Spleen (tissue), 11 donors: Measurements from ENCODE around the gene LY86. TPM values are rescaled to one million over a fixed set of nuclear protein-coding genes. Genes with fewer than 3 reads are reported as not detected.

Source experiments
- DNase-seq: peaks from one replicate; pipeline ENCODE4 v3.0.0-alpha.2; 2020
- H3K27ac ChIP-seq, 8 donors: fragments of 200-600 bp; sonication (generic) in 7 of 8; 1 replicate in 4 of 8; 2 replicates in 4 of 8; pipeline versions ENCODE4 v1.5.0 to v1.8.0; 2016 to 2021; ENCODE audit warnings: inconsistent platforms in 4 of 8, mild to moderate bottlenecking in 4 of 8, moderate library complexity in 1 of 8
- H3K27me3 ChIP-seq, 7 donors: fragments of 200-600 bp; sonication (generic) in 6 of 7; replicated peaks in 1 of 7; 1 replicate in 4 of 7; 2 replicates in 3 of 7; pipeline versions ENCODE4 v1.5.0 to v1.8.0; 2016 to 2021; ENCODE audit warnings: inconsistent platforms in 3 of 7, mild to moderate bottlenecking in 1 of 7
- H3K36me3 ChIP-seq, 6 donors: fragments of 200-600 bp; sonication (generic) in 5 of 6; 1 replicate in 4 of 6; 2 replicates in 2 of 6; pipeline versions ENCODE4 v1.5.0 to v1.8.0; 2016 to 2021; ENCODE audit warnings: inconsistent platforms in 2 of 6
- H3K4me1 ChIP-seq, 6 donors: fragments of 200-600 bp; sonication (generic) in 5 of 6; 1 replicate in 3 of 6; 2 replicates in 3 of 6; pipeline versions ENCODE4 v1.5.0 to v1.8.0; 2016 to 2021; ENCODE audit warnings: inconsistent platforms in 3 of 6
- H3K4me3 ChIP-seq, 8 donors: fragments of 200-600 bp; sonication (generic) in 7 of 8; 1 replicate in 4 of 8; 2 replicates in 4 of 8; pipeline versions ENCODE4 v1.5.0 to v1.8.0; 2016 to 2021; ENCODE audit warnings: inconsistent platforms in 4 of 8, mild to moderate bottlenecking in 4 of 8, moderate library complexity in 2 of 8
- H3K9me3 ChIP-seq, 8 donors: fragments of 200-600 bp; sonication (generic) in 7 of 8; 1 replicate in 4 of 8; 2 replicates in 4 of 8; pipeline versions ENCODE4 v1.5.0 to v1.8.0; 2016 to 2021; ENCODE audit warnings: inconsistent platforms in 4 of 8
- POLR2A ChIP-seq, 3 donors: fragments of 450-650 bp; IDR thresholded peaks; one replicate each; pipeline ENCODE4 v1.5.1; 2017; ENCODE audit warnings: antibody characterized with exemption in 3 of 3, mild to moderate bottlenecking in 1 of 3
- POLR2AphosphoS5 ChIP-seq, 3 donors: sonication (generic); formaldehyde crosslinking; IDR thresholded peaks; one replicate each; pipeline ENCODE4 v1.5.1; 2017; ENCODE audit warnings: antibody characterized with exemption in 3 of 3
- WGBS, 5 donors: extraction: QIAGEN DNeasy Blood & Tissue Kit in 3 of 5; methylation state at CpG; one replicate each; pipeline versions ENCODE4 v1.1.5 to v1.1.7; 2013 to 2018; 5-methylcytosine and 5-hydroxymethylcytosine counted together
- intact Hi-C: fragments of 100-400 bp; cut with DNase I; formaldehyde crosslinking; loops from one replicate; pipeline ENCODE4 v1.15.0; 2023; ENCODE audit warnings: low total_unique reads
- polyA plus RNA-seq, 3 donors: library from polyadenylated mRNA; stranded (reverse); fragments of 200-250 nt; gene quantifications; one replicate each; pipeline ENCODE4 v1.2.1, GENCODE V29; 2013
- total RNA-seq, 7 donors: library from RNA; depleted of rRNA in 3 of 7; stranded (reverse); fragments of >200 nt in 3 of 7; fragmentation: NEBNext Ultra II Directional in 4 of 7; extraction: Animal tissue kit (Norgen Biotek cat#: 25700) in 4 of 7; gene quantifications; one replicate each; pipeline versions ENCODE4 v1.1.0 to v1.2.1, GENCODE V29; 2016 to 2021
- TF ChIP-seq, protein P1 (sequence below), 11 experiments: fragments of 200-600 bp in 7 of 11; fragments of 450-650 bp in 4 of 11; sonication (generic) in 4 of 11; IDR thresholded peaks in 8 of 11; conservative IDR thresholded peaks in 3 of 11; 1 replicate in 7 of 11; 2 replicates in 4 of 11; pipeline versions ENCODE4 v1.4.0 to v1.8.0; 2016 to 2021; ENCODE audit warnings: antibody characterized with exemption in 11 of 11, inconsistent platforms in 4 of 11, mild to moderate bottlenecking in 1 of 11
- donor health status: healthy with polysubstance abuse.
- donor health status: DM: no; HTN: no; CAD: no; lungs with moderate emphysema.
- donor health status: DM: no; HTN: no; CAD: no.
- donor health status: Bipolar disorder and iron deficiency.
- donor health status: healthy.
- donor health status: DM: no; HTN: no; CAD: no.
- donor health status: DM: yes; HTN: yes; CAD: no.

The LY86 gene
- total and polyA plus RNA-seq, 10 donors = 31.7 to 145 (median 70.2) TPM

DNA sequence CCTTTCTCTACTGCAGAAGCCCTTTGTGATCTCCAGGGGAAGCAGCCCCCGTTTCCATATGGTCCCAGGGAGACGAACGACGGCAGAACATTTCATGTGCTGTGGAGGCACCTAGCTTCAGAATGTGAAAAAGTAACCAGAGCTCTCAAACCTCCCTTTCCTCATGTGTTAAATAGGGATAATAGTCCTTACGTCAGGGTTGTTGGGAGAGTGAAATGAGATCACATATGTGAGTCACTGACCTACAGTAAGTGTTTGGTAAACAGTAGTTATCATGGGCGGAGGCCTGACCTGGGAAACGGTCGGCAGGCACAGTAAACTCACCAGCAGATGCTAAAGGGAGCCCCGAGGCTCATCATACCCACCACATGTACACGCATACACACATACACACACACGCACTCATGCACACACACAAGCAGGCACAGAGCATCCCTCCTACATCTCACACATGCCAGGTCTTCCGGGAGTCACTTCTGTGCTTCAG lies 89.7 kb downstream of the LY86 start:
- TF ChIP-seq POLR2AphosphoS5 (IDR thresholded peaks at IDR 0.05) (no peak), POLR2A (IDR thresholded peaks at IDR 0.05) (no peak)
- TF ChIP-seq, protein P1, sequence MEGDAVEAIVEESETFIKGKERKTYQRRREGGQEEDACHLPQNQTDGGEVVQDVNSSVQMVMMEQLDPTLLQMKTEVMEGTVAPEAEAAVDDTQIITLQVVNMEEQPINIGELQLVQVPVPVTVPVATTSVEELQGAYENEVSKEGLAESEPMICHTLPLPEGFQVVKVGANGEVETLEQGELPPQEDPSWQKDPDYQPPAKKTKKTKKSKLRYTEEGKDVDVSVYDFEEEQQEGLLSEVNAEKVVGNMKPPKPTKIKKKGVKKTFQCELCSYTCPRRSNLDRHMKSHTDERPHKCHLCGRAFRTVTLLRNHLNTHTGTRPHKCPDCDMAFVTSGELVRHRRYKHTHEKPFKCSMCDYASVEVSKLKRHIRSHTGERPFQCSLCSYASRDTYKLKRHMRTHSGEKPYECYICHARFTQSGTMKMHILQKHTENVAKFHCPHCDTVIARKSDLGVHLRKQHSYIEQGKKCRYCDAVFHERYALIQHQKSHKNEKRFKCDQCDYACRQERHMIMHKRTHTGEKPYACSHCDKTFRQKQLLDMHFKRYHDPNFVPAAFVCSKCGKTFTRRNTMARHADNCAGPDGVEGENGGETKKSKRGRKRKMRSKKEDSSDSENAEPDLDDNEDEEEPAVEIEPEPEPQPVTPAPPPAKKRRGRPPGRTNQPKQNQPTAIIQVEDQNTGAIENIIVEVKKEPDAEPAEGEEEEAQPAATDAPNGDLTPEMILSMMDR (IDR thresholded peaks at IDR 0.05 in 8 of 11, conservative IDR thresholded peaks at IDR 0.05 in 3 of 11) = no peak
- no peak for DNase-seq
- H3K36me3 ChIP-seq = no peaks in the 10 kb centered on the region
- H3K27me3 ChIP-seq = no peaks in the 10 kb centered on the region
- H3K4me1 ChIP-seq = peaks cover 5 to 63% (median 26%) of the 10 kb centered on the region in 6 donors
- H3K27ac ChIP-seq = peak overlapping the region in 2 of 8 donors; percentile 68 to 83
- H3K9me3 ChIP-seq = no peaks in the 10 kb centered on the region
- H3K4me3 ChIP-seq = no peak overlapping the region
- intact Hi-C loops = no loop called here
- 81 to 93% (median 84%) methylated on average over 12 of the region's 12 CpGs for WGBS, 5 donors

- DNase-seq = no peak
- no peak for TF ChIP-seq POLR2AphosphoS5 (IDR thresholded peaks at IDR 0.05)
- TF ChIP-seq, protein P1 (IDR thresholded peaks at IDR 0.05 in 8 of 11, conservative IDR thresholded peaks at IDR 0.05 in 3 of 11) = no peak
- intact Hi-C loops = no loop called here
- WGBS, 5 donors = 60 to 76% (median 70%) methylated on average over 11 of the region's 11 CpGs
- Histone ChIP-seq H3K9me3 (no peaks in the 10 kb centered on the region), H3K4me3 (no peak overlapping the region), H3K27me3 (no peaks in the 10 kb centered on the region), H3K4me1 (peaks cover 5 to 69% (median 26%) of the 10 kb centered on the region in 6 donors), H3K36me3 (no peaks in the 10 kb centered on the region), H3K27ac (peak overlapping the region in 1 of 8 donors; percentile 89)
These were observed 90.3 kb downstream of the LY86 start for GRCh38 chr6:6678811-6679210.

GRCh38 chr6:6679633-6680032 lies 91.1 kb downstream of the LY86 start:
- no peaks in the 10 kb centered on the region for H3K9me3 ChIP-seq
- 48 to 67% (median 59%) methylated on average over 5 of the region's 5 CpGs for WGBS, 5 donors
- peaks cover 5 to 77% (median 31%) of the 10 kb centered on the region in 6 donors for H3K4me1 ChIP-seq
- H3K27me3 ChIP-seq = no peaks in the 10 kb centered on the region
- H3K4me3 ChIP-seq = no peak overlapping the region
- DNase-seq = no peak
- H3K27ac ChIP-seq = peak overlapping the region in 2 of 8 donors; percentile 2 to 89
- H3K36me3 ChIP-seq = no peaks in the 10 kb centered on the region
- no peak for TF ChIP-seq POLR2A (IDR thresholded peaks at IDR 0.05)
- intact Hi-C loops = no loop called here

DNA sequence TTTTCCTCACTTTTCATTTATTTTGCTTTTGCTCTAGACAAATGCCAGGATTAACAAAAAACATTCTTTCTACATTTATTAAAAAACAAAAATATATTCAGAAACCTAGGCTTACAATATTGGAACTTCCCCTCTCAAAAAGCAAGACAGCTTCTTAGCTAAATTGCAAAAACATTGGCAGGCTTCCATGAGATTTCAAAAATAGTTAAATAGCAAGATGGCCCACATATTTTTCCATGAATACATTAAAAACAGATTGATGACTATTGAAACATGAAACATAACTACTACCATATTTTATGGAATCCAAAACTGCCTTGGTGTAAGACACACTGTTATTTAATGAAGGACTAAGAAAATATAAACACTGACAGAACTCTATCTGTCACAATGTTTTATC lies 92.0 kb downstream of the LY86 start:
- DNase-seq = no peak
- H3K36me3 ChIP-seq = no peaks in the 10 kb centered on the region
- intact Hi-C loops = no loop called here
- peak overlapping the region in 2 of 8 donors; percentile 2 to 89 for H3K27ac ChIP-seq
- H3K9me3 ChIP-seq = no peaks in the 10 kb centered on the region
- TF ChIP-seq POLR2A (IDR thresholded peaks at IDR 0.05) (no peak), POLR2AphosphoS5 (IDR thresholded peaks at IDR 0.05) (no peak)
- TF ChIP-seq, protein P1 (IDR thresholded peaks at IDR 0.05 in 8 of 11, conservative IDR thresholded peaks at IDR 0.05 in 3 of 11) = no peak
- no peak overlapping the region for H3K4me3 ChIP-seq
- peaks cover 5 to 85% (median 35%) of the 10 kb centered on the region in 6 donors for H3K4me1 ChIP-seq
- no peaks in the 10 kb centered on the region for H3K27me3 ChIP-seq
